Sigmoid colon (tissue), 4 donors: ENCODE results near the gene PEPD.

Experiments used
- POLR2A ChIP-seq, 2 donors: fragments of 450-650 bp; IDR thresholded peaks; one replicate each; pipeline ENCODE4 v1.6.1; 2016; ENCODE audit warnings: antibody characterized with exemption in 2 of 2, mild to moderate bottlenecking in 2 of 2, moderate library complexity in 2 of 2
- POLR2AphosphoS5 ChIP-seq, 4 donors: sonication (generic); formaldehyde crosslinking; IDR thresholded peaks; one replicate each; pipeline ENCODE4 v1.6.1; 2017; ENCODE audit warnings: antibody characterized with exemption in 4 of 4
- TF ChIP-seq, protein P1 (sequence below), 4 experiments: fragments of 450-650 bp in 3 of 4; fragments of 200-600 bp in 1 of 4; IDR thresholded peaks; one replicate each; pipeline ENCODE4 v1.5.1; 2016 to 2019; ENCODE audit warnings: antibody characterized with exemption in 4 of 4, mild to moderate bottlenecking in 3 of 4, moderate library complexity in 2 of 4

- TF ChIP-seq, protein P1, sequence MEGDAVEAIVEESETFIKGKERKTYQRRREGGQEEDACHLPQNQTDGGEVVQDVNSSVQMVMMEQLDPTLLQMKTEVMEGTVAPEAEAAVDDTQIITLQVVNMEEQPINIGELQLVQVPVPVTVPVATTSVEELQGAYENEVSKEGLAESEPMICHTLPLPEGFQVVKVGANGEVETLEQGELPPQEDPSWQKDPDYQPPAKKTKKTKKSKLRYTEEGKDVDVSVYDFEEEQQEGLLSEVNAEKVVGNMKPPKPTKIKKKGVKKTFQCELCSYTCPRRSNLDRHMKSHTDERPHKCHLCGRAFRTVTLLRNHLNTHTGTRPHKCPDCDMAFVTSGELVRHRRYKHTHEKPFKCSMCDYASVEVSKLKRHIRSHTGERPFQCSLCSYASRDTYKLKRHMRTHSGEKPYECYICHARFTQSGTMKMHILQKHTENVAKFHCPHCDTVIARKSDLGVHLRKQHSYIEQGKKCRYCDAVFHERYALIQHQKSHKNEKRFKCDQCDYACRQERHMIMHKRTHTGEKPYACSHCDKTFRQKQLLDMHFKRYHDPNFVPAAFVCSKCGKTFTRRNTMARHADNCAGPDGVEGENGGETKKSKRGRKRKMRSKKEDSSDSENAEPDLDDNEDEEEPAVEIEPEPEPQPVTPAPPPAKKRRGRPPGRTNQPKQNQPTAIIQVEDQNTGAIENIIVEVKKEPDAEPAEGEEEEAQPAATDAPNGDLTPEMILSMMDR (IDR thresholded peaks at IDR 0.05): no peak
- no peak for TF ChIP-seq POLR2AphosphoS5 (IDR thresholded peaks at IDR 0.05)
- no peak for TF ChIP-seq POLR2A (IDR thresholded peaks at IDR 0.05)
Measured at GRCh38 chr19:33545217-33545981, 23.8 kb upstream of the PEPD start.
